CD1c-positive myeloid dendritic cell (primary cell): ENCODE data around the gene GALK1.
"Not testable (repeated sequence)": the region's sequence is repeated elsewhere in the genome, so short reads cannot be mapped to it uniquely, and the experiment has no call there.

Source experiments
- DNase-seq: peaks from one replicate; pipeline ENCODE4 v3.0.0-alpha.2; 2016; ENCODE audit errors: extremely low spot score

Gene GALK1

DNA sequence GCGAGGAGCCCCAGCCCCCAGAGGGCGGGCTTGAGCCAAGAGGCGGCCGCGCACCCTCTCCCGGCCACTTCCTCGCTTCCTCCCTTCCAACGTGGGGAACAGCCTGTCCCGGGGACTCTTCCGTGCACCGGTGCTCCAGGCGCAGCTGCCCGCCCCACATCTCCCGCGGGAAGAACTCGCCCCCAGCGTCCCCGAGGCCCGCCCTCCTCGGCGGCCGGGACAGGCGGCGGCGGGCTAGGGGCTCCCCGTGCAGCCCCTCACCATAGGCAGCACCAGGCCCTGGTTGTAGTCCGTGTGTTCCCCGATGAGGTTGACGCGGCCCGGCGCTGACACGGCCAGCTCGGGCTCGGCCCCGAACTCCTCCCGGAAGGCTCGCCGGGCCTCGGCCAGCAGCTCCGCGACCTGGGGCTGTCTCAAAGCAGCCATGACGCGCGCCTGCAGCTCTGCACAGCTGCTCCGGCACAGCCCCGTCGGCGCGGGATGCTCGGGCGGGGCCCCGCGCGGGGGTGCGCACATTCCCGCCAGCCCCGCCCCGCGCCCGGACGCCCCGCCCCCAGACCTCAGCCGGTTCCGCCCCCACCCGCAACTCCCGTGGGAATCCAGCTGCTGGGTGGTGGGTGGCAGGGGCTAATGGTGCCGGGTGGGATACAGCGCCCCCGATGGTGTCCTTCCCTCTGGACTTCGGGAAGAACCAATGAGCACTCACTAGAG is at the start of gene GALK1:
Gene GALK1 (minus strand): TSS at position 482 of the 711 bp plus-strand sequence. CDS start 56 bp downstream, at position 426.
- peak; percentile 80 for DNase-seq

DNA sequence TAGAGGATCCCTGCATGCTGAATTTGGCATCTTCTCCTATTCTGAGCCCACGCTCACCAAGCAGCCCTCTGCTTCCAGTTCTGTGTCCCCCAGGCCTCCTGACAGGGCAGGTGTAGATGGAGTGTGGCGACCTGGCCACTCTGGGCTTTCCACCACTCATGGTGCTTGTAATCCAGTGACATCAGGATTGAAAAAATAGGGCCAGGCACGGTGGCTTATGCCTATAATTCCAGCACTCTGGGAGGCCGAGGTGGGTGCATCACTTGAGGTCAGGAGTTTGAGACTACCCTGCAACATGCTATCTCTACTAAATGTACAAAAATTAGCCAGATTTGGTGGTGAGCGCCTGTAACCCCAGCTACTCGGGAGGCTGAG is 49.0 kb upstream of the GALK1 start:
- no peak for DNase-seq

GRCh38 chr17:75813081-75814020 is 48.4 kb upstream of the GALK1 start:
- DNase-seq = no peak

DNA sequence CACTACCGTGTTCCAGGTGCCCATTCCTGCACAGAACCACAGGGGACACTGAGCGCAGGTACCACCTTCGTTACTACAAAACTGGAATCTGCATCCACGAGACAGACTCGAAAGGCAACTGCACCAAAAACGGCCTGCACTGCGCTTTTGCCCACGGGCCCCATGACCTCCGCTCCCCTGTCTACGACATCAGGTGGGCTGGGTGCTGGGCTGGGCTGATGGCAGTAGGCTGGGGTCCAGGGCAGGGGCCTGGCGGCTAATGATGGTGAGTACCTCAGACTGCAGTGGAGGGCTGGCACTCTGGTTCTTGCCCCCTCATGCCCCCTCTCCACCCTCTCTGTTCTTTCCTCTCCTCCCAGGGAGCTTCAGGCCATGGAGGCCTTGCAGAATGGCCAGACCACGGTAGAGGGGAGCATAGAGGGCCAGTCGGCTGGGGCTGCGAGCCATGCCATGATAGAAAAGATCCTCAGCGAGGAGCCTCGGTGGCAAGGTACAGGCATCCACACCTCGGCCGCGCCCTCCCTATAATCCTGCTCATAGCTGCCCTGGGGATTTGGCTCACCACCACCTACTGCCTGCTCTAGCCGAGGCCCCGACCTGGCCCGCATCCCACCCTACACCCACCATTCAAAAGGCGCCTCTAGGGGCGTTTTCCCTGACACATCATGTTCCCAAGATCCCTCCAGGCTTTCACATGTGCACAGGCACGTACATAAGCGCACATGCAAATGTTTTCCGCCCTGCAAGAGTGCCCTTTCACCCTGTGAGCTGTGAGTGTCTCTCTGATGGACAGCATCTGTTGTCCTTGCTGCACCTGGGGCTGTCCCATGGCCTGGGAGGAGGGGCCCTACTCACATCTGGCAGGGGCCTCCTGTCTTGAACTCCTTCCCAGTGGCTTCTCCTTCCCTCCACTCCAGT is 47.4 kb upstream of the GALK1 start:
- no peak for DNase-seq

DNA sequence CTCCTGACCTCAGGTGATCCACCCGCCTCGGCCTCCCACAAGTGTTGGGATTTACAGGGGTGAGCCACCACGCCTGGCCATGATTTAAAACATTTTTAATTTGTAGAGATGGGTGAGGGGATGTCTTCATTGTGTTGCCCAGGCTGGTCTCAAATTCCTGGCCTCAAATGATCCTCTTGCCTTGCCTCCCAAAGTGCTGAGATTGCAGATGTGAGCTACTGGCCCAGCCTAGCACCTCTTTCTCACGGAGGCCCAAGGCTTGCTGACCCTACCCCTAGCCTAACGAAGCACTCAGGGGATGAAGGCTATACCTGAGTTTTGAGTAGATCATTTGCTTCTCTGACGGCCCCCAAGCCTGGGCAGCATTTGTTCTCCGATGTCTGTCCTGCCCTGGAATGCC is 46.2 kb upstream of the GALK1 start:
- DNase-seq = no peak

GRCh38 chr17:75810756-75811155 is 45.8 kb upstream of the GALK1 start:
- not testable (repeated sequence) for DNase-seq

- DNase-seq = no peak
These were observed 45.2 kb upstream of the GALK1 start for GRCh38 chr17:75810216-75810615.

- DNase-seq = no peak
These were observed 44.7 kb upstream of the GALK1 start for GRCh38 chr17:75809631-75810111.

GRCh38 chr17:75808905-75809621 is 44.1 kb upstream of the GALK1 start:
- DNase-seq = no peak

DNA sequence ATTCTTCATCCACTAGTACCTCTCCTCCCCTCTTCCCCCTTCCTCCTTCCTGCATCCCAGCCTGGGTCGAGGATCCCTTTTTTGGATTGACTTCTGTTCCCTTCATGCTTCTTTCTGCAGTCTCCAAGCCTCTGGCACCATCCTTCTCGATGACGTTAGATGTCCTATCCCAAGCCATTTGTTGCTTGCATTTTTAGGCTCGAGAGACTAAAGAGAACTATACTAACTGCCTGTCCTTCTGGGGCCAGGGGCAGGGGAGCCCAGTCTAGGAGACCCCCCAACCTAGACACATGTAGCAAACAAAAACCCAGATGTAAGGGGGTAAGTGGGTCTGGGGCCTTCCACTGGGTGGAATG is 43.5 kb upstream of the GALK1 start:
- no peak for DNase-seq

GRCh38 chr17:75807861-75808260 is 42.9 kb upstream of the GALK1 start:
- no peak for DNase-seq

- no peak for DNase-seq
These were observed 42.0 kb upstream of the GALK1 start for GRCh38 chr17:75806822-75807500.

DNA sequence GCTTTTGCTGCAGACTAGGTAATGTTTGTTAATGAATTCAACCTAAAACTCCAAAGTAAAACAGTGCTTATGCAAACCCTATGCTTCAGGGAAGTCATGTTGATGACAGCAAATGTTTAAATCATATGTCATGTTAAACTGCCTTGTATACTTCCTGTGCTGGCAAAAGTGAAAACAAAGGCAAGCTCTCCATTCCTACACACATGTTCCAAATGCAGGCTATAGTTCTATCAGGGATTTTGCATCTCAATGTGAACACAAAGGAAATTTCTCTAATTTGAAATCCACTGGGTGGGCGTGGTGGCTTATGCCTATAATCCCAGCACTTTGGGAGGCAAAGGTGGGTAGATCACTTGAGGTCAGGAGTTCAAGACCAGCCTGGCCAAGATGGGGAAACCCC is 38.9 kb upstream of the GALK1 start:
- no peak for DNase-seq

GRCh38 chr17:75799402-75799801 is 34.4 kb upstream of the GALK1 start:
- DNase-seq = no peak

DNA sequence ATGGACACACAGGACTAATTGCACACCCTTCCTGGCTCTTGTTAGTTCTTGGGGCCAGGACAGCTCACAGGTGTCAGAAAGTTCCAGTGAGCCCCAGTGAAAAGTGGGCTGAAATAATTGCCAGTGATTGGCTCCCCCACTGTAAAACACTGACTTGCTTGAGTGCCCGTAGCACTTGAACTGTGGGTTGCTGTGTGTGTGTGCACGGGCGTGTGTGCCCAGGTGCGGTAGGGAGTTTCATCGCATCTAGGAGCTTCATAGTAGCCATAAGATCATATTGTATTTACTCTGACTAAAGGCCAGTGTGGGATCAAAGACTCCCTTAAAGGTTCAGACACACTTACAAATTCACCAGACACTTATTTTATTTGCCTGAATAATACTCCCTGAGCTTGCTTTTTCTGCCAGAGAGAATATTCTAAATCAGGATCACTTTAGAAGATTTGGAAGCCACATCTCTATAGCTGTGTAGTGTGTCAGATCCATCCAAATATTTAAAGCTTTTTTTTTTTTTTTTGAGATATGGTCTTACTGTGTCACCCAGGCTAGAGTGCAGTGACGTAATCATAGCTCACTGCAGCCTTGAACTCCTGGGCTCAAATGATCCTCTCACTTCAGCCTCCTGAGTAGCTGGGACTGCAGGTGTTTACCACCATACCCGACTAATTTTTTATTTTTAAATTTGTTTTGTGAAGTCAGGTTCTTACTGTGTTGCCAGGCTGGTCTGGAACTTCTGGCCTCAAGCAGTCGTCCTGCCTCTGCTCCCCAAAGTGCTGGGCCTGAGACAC is 31.0 kb upstream of the GALK1 start:
- DNase-seq = no peak

GRCh38 chr17:75793460-75793859 is 28.5 kb upstream of the GALK1 start:
- no peak for DNase-seq

DNA sequence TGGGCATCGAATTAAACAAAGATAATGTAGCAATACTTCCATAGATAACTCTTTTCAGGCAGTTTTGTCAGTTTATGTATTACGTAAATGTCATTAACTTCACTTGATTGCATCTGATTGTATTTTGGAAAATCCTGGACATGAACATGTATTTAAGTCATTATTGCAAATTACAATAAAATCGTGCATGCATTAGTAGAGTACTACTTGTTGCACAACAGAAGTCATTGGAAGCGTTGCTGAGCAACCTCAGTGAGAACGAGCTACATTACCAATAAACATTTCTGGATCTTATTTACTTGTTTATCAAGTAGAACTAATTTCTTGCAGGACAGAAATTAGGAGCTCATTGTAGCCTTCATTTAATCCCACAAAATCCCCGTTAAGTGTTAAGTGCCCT is 26.3 kb upstream of the GALK1 start:
- DNase-seq = no peak

DNA sequence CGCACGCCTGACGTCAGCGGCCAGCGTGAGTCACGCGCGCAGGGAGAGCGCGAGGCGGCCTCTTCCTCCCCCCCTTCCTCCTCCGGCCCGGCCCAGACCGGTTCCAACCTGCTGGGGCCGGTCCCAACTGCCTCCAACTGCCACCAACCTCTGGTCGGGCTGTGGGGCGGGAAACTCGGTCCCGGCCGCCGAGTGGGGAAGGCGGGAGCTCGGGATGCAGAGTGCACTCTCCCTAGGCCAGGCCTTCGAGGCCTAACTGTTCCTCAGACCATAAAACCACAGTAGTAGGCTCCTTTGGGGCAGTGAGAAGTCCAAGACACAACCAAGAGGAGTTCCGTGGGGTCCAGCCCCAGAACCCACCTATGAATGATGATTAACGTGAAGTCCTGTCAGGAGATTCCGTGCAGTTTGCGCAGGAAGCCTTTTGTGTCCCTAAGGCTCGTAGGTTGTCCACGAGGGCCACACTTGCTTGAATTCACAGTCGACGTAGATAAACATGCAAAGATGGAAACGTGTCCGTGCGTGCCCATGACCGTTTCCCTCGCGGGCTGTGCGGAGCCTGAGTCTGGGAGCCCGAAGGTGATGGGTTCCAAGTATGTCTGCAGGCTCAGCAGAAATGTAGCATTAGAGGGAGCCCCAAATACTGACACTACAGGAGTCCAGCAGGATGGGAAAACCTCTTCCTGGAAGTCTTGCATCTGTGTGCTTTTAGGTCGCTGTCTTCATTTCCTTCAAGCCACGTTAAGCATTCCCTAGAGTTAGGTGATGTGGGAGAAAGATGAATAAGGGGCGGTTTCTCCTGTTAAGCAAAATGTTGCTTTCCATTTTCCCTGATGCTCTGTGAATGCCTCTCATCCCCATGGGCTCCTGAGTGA is 20.3 kb upstream of the GALK1 start:
- peak; percentile 95 for DNase-seq
